ENCODE data around the gene OTUB2.

The OTUB2 gene

DNA sequence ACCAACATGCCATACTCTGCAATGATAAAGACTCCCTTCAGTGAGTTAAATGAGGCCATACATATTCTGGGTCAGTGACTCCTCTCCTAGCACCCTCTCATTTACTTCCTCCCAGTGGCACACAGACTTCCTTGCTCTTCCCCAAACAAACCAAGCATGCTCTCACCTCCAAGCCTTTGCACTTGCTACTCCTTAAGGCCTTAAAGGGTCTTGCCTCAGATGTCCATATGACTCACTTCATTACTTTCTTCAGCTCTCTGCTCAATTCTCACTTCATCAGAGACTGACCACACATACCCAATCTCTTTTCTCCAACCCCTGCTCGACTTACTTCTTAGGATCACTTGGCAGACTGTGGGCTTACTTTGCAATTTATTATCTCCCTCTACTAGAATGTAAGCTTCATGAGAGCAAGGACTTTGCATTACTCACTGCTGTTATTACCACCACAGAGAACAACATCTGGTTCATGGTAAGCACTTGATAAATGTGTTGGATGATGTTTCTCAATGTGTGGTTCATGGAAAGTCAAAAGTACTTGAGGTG lies 32.1 kb downstream of the OTUB2 start:
- Histone ChIP-seq H3K4me1 (ENCODE audit: low read length) (peaks cover 29% of the 10 kb centered on the region), H4K20me1 (ENCODE audit: insufficient read depth, low read length) (no peaks in the 10 kb centered on the region), H3K27me3 (replicated peaks; ENCODE audit: insufficient read depth, low read length) (no peaks in the 10 kb centered on the region), H2AFZ (ENCODE audit: low read length) (no peak overlapping the region), H3K9me3 (replicated peaks; ENCODE audit: insufficient read depth, low read length) (no peaks in the 10 kb centered on the region), H3K36me3 (replicated peaks; ENCODE audit: insufficient read depth, low read length) (no peaks in the 10 kb centered on the region; the same call in 1 of the 2 replicates), H3K9me2 (replicated peaks; ENCODE audit: insufficient read depth, low read length) (no peaks in the 10 kb centered on the region), H3K79me2 (ENCODE audit: low read length) (peaks cover 62% of the 10 kb centered on the region), H3K9ac (ENCODE audit: low read length) (no peak overlapping the region), H3K4me2 (ENCODE audit: low read depth, low read length) (no peak overlapping the region), H3F3A (ENCODE audit: insufficient read depth, low read length) (peaks cover 14% of the 10 kb centered on the region), H3K4me3 (ENCODE audit: low read length) (no peak overlapping the region), H3K27ac (ENCODE audit: low read length) (peak overlapping the region; percentile 66; the same call in 1 of the 2 replicates)
- TF ChIP-seq, protein P1, sequence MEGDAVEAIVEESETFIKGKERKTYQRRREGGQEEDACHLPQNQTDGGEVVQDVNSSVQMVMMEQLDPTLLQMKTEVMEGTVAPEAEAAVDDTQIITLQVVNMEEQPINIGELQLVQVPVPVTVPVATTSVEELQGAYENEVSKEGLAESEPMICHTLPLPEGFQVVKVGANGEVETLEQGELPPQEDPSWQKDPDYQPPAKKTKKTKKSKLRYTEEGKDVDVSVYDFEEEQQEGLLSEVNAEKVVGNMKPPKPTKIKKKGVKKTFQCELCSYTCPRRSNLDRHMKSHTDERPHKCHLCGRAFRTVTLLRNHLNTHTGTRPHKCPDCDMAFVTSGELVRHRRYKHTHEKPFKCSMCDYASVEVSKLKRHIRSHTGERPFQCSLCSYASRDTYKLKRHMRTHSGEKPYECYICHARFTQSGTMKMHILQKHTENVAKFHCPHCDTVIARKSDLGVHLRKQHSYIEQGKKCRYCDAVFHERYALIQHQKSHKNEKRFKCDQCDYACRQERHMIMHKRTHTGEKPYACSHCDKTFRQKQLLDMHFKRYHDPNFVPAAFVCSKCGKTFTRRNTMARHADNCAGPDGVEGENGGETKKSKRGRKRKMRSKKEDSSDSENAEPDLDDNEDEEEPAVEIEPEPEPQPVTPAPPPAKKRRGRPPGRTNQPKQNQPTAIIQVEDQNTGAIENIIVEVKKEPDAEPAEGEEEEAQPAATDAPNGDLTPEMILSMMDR (IDR thresholded peaks at IDR 0.05; ENCODE audit: low read length) = no peak
- TF ChIP-seq EZH2 (optimal IDR thresholded peaks at IDR 0.05; ENCODE audit: low read depth, low read length) (no peak), EZH2phosphoT487 (IDR thresholded peaks at IDR 0.05; ENCODE audit: low read length) (no peak)
- DNase-seq = no peak

DNA sequence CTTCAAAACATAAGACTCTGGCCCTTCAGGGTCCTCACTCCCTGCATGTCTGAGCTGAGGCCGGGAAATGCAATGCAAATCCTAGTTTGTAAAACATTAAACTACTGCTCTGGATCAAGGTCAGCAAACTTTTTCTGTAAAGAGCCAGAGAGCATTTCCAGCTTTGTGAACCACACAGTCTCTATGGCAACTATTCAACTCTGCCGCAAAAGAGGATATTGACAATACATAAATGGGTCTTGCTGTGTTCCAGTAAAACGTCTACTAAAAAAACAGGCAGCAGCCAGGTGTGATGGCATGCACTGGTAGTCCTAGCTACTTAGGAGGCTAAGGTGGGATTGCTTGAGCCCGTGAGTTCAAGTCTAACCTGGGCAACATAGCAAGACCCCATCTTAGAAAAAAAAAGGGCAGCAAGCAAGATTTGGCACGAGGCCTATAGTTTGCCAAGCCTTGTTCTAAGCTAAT lies 32.6 kb downstream of the OTUB2 start:
- Histone ChIP-seq H3K4me1 (ENCODE audit: low read length) (peaks cover 29% of the 10 kb centered on the region), H3K27me3 (replicated peaks; ENCODE audit: insufficient read depth, low read length) (no peaks in the 10 kb centered on the region), H3K9me2 (replicated peaks; ENCODE audit: insufficient read depth, low read length) (no peaks in the 10 kb centered on the region), H3K4me3 (ENCODE audit: low read length) (no peak overlapping the region), H3K9me3 (replicated peaks; ENCODE audit: insufficient read depth, low read length) (no peaks in the 10 kb centered on the region), H4K20me1 (ENCODE audit: insufficient read depth, low read length) (no peaks in the 10 kb centered on the region), H3K36me3 (replicated peaks; ENCODE audit: insufficient read depth, low read length) (no peaks in the 10 kb centered on the region; the same call in 1 of the 2 replicates), H2AFZ (ENCODE audit: low read length) (no peak overlapping the region), H3K27ac (ENCODE audit: low read length) (peak overlapping the region; percentile 21; the same call in 1 of the 2 replicates), H3K4me2 (ENCODE audit: low read depth, low read length) (no peak overlapping the region), H3K79me2 (ENCODE audit: low read length) (peaks cover 66% of the 10 kb centered on the region), H3K9ac (ENCODE audit: low read length) (no peak overlapping the region), H3F3A (ENCODE audit: insufficient read depth, low read length) (peaks cover 14% of the 10 kb centered on the region)
- TF ChIP-seq, protein P1 (IDR thresholded peaks at IDR 0.05; ENCODE audit: low read length) = no peak
- TF ChIP-seq EZH2phosphoT487 (IDR thresholded peaks at IDR 0.05; ENCODE audit: low read length) (no peak), EZH2 (optimal IDR thresholded peaks at IDR 0.05; ENCODE audit: low read depth, low read length) (no peak)
- no peak for DNase-seq

- H3K27me3 ChIP-seq (replicated peaks; ENCODE audit: insufficient read depth, low read length) = no peaks in the 10 kb centered on the region
- H3K9me2 ChIP-seq (replicated peaks; ENCODE audit: insufficient read depth, low read length) = no peaks in the 10 kb centered on the region
- no peaks in the 10 kb centered on the region for H4K20me1 ChIP-seq (ENCODE audit: insufficient read depth, low read length)
- peaks cover 29% of the 10 kb centered on the region for H3K4me1 ChIP-seq (ENCODE audit: low read length)
- peaks cover 14% of the 10 kb centered on the region for H3F3A ChIP-seq (ENCODE audit: insufficient read depth, low read length)
- no peak overlapping the region for H3K9ac ChIP-seq (ENCODE audit: low read length)
- TF ChIP-seq, protein P1 (IDR thresholded peaks at IDR 0.05; ENCODE audit: low read length) = no peak
- TF ChIP-seq EZH2 (optimal IDR thresholded peaks at IDR 0.05; ENCODE audit: low read depth, low read length) (no peak), EZH2phosphoT487 (IDR thresholded peaks at IDR 0.05; ENCODE audit: low read length) (no peak)
- H3K36me3 ChIP-seq (replicated peaks; ENCODE audit: insufficient read depth, low read length) = no peaks in the 10 kb centered on the region; the same call in 1 of the 2 replicates
- no peak overlapping the region for H3K4me3 ChIP-seq (ENCODE audit: low read length)
- no peak overlapping the region for H3K4me2 ChIP-seq (ENCODE audit: low read depth, low read length)
- H3K27ac ChIP-seq (ENCODE audit: low read length) = no peak overlapping the region
- peaks cover 78% of the 10 kb centered on the region for H3K79me2 ChIP-seq (ENCODE audit: low read length)
- H3K9me3 ChIP-seq (replicated peaks; ENCODE audit: insufficient read depth, low read length) = no peaks in the 10 kb centered on the region
- no peak overlapping the region for H2AFZ ChIP-seq (ENCODE audit: low read length)
- no peak for DNase-seq
Measured at GRCh38 chr14:94059998-94060397, 33.9 kb downstream of the OTUB2 start.

Measured in MM.1S (cell line).